Measurements from ENCODE around the gene ABITRAM. TPM values are rescaled to one million over a fixed set of nuclear protein-coding genes. Genes with fewer than 3 reads are reported as not detected.
A peak's percentile ranks its signal among the peaks of the same experiment; 100 is the strongest.
"Not testable (repeated sequence)": the region's sequence is repeated elsewhere in the genome, so short reads cannot be mapped to it uniquely, and the experiment has no call there.

Gene ABITRAM
- total RNA-seq (7.6 and 9.3 TPM in 2 replicates), polyA plus RNA-seq (20.4 and 30.1 TPM in 2 replicates)

GRCh38 chr9:108934323-108934893, at the start of gene ABITRAM:
Gene ABITRAM, plus strand, starts transcription at chr9:108934400. Its CDS starts 87 bp downstream, at chr9:108934487.
- Histone ChIP-seq H3K4me3 (peak within 1 kb of the TSS; percentile 91), H3K9me3 (ENCODE audit: low read depth) (no peaks in the 10 kb centered on the region), H3K36me3 (peaks cover 5% of the 10 kb centered on the region), H3K27ac (peak within 1 kb of the TSS; percentile 96), H3K4me1 (ENCODE audit: low read depth) (peaks cover 12% of the 10 kb centered on the region), H3K27me3 (no peaks in the 10 kb centered on the region)
- TF ChIP-seq, protein P1, sequence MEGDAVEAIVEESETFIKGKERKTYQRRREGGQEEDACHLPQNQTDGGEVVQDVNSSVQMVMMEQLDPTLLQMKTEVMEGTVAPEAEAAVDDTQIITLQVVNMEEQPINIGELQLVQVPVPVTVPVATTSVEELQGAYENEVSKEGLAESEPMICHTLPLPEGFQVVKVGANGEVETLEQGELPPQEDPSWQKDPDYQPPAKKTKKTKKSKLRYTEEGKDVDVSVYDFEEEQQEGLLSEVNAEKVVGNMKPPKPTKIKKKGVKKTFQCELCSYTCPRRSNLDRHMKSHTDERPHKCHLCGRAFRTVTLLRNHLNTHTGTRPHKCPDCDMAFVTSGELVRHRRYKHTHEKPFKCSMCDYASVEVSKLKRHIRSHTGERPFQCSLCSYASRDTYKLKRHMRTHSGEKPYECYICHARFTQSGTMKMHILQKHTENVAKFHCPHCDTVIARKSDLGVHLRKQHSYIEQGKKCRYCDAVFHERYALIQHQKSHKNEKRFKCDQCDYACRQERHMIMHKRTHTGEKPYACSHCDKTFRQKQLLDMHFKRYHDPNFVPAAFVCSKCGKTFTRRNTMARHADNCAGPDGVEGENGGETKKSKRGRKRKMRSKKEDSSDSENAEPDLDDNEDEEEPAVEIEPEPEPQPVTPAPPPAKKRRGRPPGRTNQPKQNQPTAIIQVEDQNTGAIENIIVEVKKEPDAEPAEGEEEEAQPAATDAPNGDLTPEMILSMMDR (IDR thresholded peaks at IDR 0.05; ENCODE audit: low read depth, low read length) = no peak
- DNase-seq (ENCODE audit: low read depth in 1 of 2, low spot score in 1 of 2) = peak; percentile 89 to 91

DNA sequence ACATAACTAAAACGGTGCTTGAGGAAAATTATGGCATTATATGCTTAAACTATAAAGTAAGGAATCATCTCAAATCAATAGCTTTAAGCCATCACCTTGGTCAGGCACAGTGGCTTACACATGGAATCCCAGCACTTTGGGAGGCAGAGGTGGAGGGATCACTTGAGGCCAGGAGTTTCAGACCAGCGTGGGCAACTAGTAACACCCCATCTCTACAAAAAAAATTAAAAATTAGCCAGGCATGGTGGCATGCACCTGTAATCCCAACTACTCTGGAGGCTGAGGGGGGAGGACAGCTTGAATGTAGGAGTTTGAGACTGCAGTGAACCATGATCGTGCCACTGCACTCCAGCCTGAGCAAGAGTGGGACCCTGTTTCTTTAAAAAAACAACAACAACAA, 49.5 kb upstream of the ABITRAM start:
- no peak overlapping the region for H3K4me3 ChIP-seq
- no peak overlapping the region for H3K27ac ChIP-seq
- TF ChIP-seq, protein P1 (IDR thresholded peaks at IDR 0.05; ENCODE audit: low read depth, low read length) = no peak
- H3K36me3 ChIP-seq = peaks cover 20% of the 10 kb centered on the region
- DNase-seq (ENCODE audit: low read depth in 1 of 2, low spot score in 1 of 2) = no peak
- H3K9me3 ChIP-seq (ENCODE audit: low read depth) = no peaks in the 10 kb centered on the region
- no peaks in the 10 kb centered on the region for H3K27me3 ChIP-seq
- H3K4me1 ChIP-seq (ENCODE audit: low read depth) = peaks cover 20% of the 10 kb centered on the region

DNA sequence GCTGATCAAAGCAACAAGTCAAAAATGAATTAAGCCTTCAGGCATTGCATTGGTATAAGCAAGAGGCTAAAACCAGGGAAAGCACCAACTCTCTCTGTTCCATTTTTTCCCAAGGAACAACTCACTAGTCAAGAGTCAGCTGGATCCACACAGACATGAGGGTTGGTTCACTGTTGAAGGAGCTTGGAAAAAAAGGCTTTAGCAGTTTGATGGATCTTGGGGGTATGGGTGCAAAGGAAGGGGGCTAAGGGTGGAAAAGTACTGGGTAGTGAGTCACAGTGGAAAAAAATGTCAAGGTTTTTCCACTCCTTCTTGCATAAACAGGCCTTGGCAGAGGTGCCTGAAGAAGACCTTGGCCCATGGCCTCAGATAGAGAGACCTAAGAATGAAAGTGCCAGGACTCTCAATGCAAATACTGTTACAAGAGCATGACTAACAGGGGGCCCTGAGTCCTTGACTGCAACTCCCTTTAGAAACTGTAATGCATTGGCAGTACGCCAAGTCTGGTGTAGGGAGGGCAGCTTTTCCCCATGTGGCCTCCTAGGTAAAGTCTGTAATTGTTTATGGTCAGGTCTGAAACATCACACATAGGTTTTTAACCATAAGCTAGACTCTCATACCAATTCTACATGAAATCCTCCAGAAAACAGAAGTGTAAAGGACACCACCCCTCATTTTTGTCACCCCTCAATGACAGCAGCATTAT, 48.4 kb upstream of the ABITRAM start:
- no peak overlapping the region for H3K27ac ChIP-seq
- H3K27me3 ChIP-seq = no peaks in the 10 kb centered on the region
- peaks cover 13% of the 10 kb centered on the region for H3K36me3 ChIP-seq
- H3K4me1 ChIP-seq (ENCODE audit: low read depth) = peaks cover 27% of the 10 kb centered on the region
- TF ChIP-seq, protein P1 (IDR thresholded peaks at IDR 0.05; ENCODE audit: low read depth, low read length) = no peak
- no peak overlapping the region for H3K4me3 ChIP-seq
- no peaks in the 10 kb centered on the region for H3K9me3 ChIP-seq (ENCODE audit: low read depth)
- DNase-seq (ENCODE audit: low read depth in 1 of 2, low spot score in 1 of 2) = peak; percentile 73 to 90

- H3K27ac ChIP-seq; H3K9me3 ChIP-seq (ENCODE audit: low read depth); H3K27me3 ChIP-seq; H3K4me3 ChIP-seq; H3K36me3 ChIP-seq: not testable (repeated sequence)
- peaks cover 27% of the 10 kb centered on the region for H3K4me1 ChIP-seq (ENCODE audit: low read depth)
- peak in 1 of 2 donors; percentile 22 for DNase-seq (ENCODE audit: low read depth in 1 of 2, low spot score in 1 of 2)
Observed at GRCh38 chr9:108886594-108887271, 47.5 kb upstream of the ABITRAM start.

GRCh38 chr9:108889649-108890067, 44.5 kb upstream of the ABITRAM start:
- Histone ChIP-seq H3K9me3 (ENCODE audit: low read depth) (no peaks in the 10 kb centered on the region), H3K4me1 (ENCODE audit: low read depth) (peaks cover 27% of the 10 kb centered on the region), H3K36me3 (peaks cover 8% of the 10 kb centered on the region), H3K4me3 (no peak overlapping the region), H3K27me3 (no peaks in the 10 kb centered on the region), H3K27ac (peak overlapping the region; percentile 90)
- TF ChIP-seq, protein P1 (IDR thresholded peaks at IDR 0.05; ENCODE audit: low read depth, low read length) = peak; percentile 33
- peak; percentile 56 to 72 for DNase-seq (ENCODE audit: low read depth in 1 of 2, low spot score in 1 of 2)

Data from cardiac muscle cell (in vitro differentiated cells and primary cell).